ENCODE results near the gene FAM120AOS.

Gene FAM120AOS

GRCh38 chr9:93496285-93496684 is 42.9 kb upstream of the FAM120AOS start:
- Histone ChIP-seq H4K20me1 (ENCODE audit: control insufficient read depth, insufficient read depth, low read depth, low read length) (0 out of 2 replicates have a peak, but pooled peaks cover 5% of the 10 kb centered on the region), H3K4me3 (ENCODE audit: low read length) (no peak overlapping the region), H3K36me3 (ENCODE audit: control insufficient read depth, low read length) (peaks cover 97% of the 10 kb centered on the region), H3K9me3 (ENCODE audit: control insufficient read depth, insufficient read depth, low read length) (no peaks in the 10 kb centered on the region), H3K27ac (ENCODE audit: low read depth, low read length) (no peak overlapping the region), H3K9me2 (replicated peaks; ENCODE audit: control insufficient read depth, low read length) (no peaks in the 10 kb centered on the region), H3F3A (ENCODE audit: control insufficient read depth, insufficient read depth) (no peaks in the 10 kb centered on the region), H3K27me3 (ENCODE audit: control insufficient read depth, low read length) (no peaks in the 10 kb centered on the region), H3K79me2 (ENCODE audit: control insufficient read depth, low read length) (peaks cover 57% of the 10 kb centered on the region), H3K4me1 (ENCODE audit: control insufficient read depth, low read length) (no peaks in the 10 kb centered on the region), H3K4me2 (ENCODE audit: low read length) (no peak overlapping the region)
- TF ChIP-seq EZH2phosphoT487 (IDR thresholded peaks at IDR 0.05; ENCODE audit: borderline replicate concordance, low read length) (no peak), CTCF (IDR thresholded peaks at IDR 0.05; ENCODE audit: low read depth, low read length, poor library complexity, severe bottlenecking) (no peak)

GRCh38 chr9:93493949-93494348 is 40.6 kb upstream of the FAM120AOS start:
- no peak overlapping the region for H3K4me2 ChIP-seq (ENCODE audit: low read length)
- no peaks in the 10 kb centered on the region for H3K9me2 ChIP-seq (replicated peaks; ENCODE audit: control insufficient read depth, low read length)
- H3K27ac ChIP-seq (ENCODE audit: low read depth, low read length) = no peak overlapping the region
- H3K27me3 ChIP-seq (ENCODE audit: control insufficient read depth, low read length) = no peaks in the 10 kb centered on the region
- TF ChIP-seq CTCF (IDR thresholded peaks at IDR 0.05; ENCODE audit: low read depth, low read length, poor library complexity, severe bottlenecking) = no peak
- no peak for TF ChIP-seq EZH2phosphoT487 (IDR thresholded peaks at IDR 0.05; ENCODE audit: borderline replicate concordance, low read length)
- no peaks in the 10 kb centered on the region for H3F3A ChIP-seq (ENCODE audit: control insufficient read depth, insufficient read depth)
- H3K4me3 ChIP-seq (ENCODE audit: low read length) = no peak overlapping the region
- H3K4me1 ChIP-seq (ENCODE audit: control insufficient read depth, low read length) = peaks cover 6% of the 10 kb centered on the region; the same call in 1 of the 2 replicates
- H4K20me1 ChIP-seq (ENCODE audit: control insufficient read depth, insufficient read depth, low read depth, low read length) = 0 out of 2 replicates have a peak, but pooled peaks cover 5% of the 10 kb centered on the region
- peaks cover 97% of the 10 kb centered on the region for H3K36me3 ChIP-seq (ENCODE audit: control insufficient read depth, low read length)
- H3K9me3 ChIP-seq (ENCODE audit: control insufficient read depth, insufficient read depth, low read length) = no peaks in the 10 kb centered on the region
- peaks cover 75% of the 10 kb centered on the region for H3K79me2 ChIP-seq (ENCODE audit: control insufficient read depth, low read length)

GRCh38 chr9:93492327-93492726 is 38.9 kb upstream of the FAM120AOS start:
- Histone ChIP-seq H3F3A (ENCODE audit: control insufficient read depth, insufficient read depth) (no peaks in the 10 kb centered on the region), H3K36me3 (ENCODE audit: control insufficient read depth, low read length) (peaks cover 97% of the 10 kb centered on the region), H3K9me3 (ENCODE audit: control insufficient read depth, insufficient read depth, low read length) (no peaks in the 10 kb centered on the region)

More at GRCh38 chr9:93492327-93492726, 38.9 kb upstream of the FAM120AOS start:
- peaks cover 6% of the 10 kb centered on the region; the same call in 1 of the 2 replicates for H3K4me1 ChIP-seq (ENCODE audit: control insufficient read depth, low read length)
- H3K27ac ChIP-seq (ENCODE audit: low read depth, low read length) = no peak overlapping the region
- no peaks in the 10 kb centered on the region for H3K27me3 ChIP-seq (ENCODE audit: control insufficient read depth, low read length)
- H3K4me3 ChIP-seq (ENCODE audit: low read length) = no peak overlapping the region
- no peak overlapping the region for H3K4me2 ChIP-seq (ENCODE audit: low read length)
- H3K9me2 ChIP-seq (replicated peaks; ENCODE audit: control insufficient read depth, low read length) = no peaks in the 10 kb centered on the region
- peaks cover 92% of the 10 kb centered on the region for H3K79me2 ChIP-seq (ENCODE audit: control insufficient read depth, low read length)
- TF ChIP-seq CTCF (IDR thresholded peaks at IDR 0.05; ENCODE audit: low read depth, low read length, poor library complexity, severe bottlenecking) = no peak
- no peak for TF ChIP-seq EZH2phosphoT487 (IDR thresholded peaks at IDR 0.05; ENCODE audit: borderline replicate concordance, low read length)
- 0 out of 2 replicates have a peak, but pooled peaks cover 10% of the 10 kb centered on the region for H4K20me1 ChIP-seq (ENCODE audit: control insufficient read depth, insufficient read depth, low read depth, low read length)
